Inferior parietal cortex (tissue), 1 donor: ENCODE data around the gene CAPN7.

Experiments
- DNase-seq: peaks from one replicate; pipeline ENCODE4 v3.0.0-alpha.2; 2016; ENCODE audit errors: extremely low spot score

CAPN7 gene

GRCh38 chr3:15298504-15298903 is 92.5 kb downstream of the CAPN7 start:
- DNase-seq: no peak

- DNase-seq: no peak
Observed at GRCh38 chr3:15299036-15299435, 93.0 kb downstream of the CAPN7 start.

GRCh38 chr3:15300323-15301078 is 94.5 kb downstream of the CAPN7 start:
- no peak for DNase-seq

GRCh38 chr3:15301761-15302160 is 95.7 kb downstream of the CAPN7 start:
- DNase-seq: no peak
